Endodermal cell (in vitro differentiated cells): ENCODE results near the gene NCKAP5. TPM values are rescaled to one million over a fixed set of nuclear protein-coding genes. Genes with fewer than 3 reads are reported as not detected.

Source experiments
- DNase-seq: peaks from one replicate; pipeline ENCODE4 v3.0.0-alpha.2; 2017
- H3K27ac ChIP-seq: 2 replicates; pipeline ENCODE4 v1.5.1; 2013; ENCODE audit warnings: mild to moderate bottlenecking, low read depth, low read length, moderate library complexity
- H3K27me3 ChIP-seq: 2 replicates; pipeline ENCODE4 v1.6.1; 2013; ENCODE audit warnings: mild to moderate bottlenecking, low read length, moderate library complexity; ENCODE audit not compliant: insufficient read depth, control insufficient read depth, poor library complexity, severe bottlenecking
- H3K36me3 ChIP-seq: 2 replicates; pipeline ENCODE4 v1.7.0; 2013; ENCODE audit warnings: mild to moderate bottlenecking, low read length, moderate library complexity; ENCODE audit not compliant: control insufficient read depth, insufficient read depth
- H3K4me1 ChIP-seq: one replicate; pipeline ENCODE4 v1.7.0; 2013; ENCODE audit warnings: low read length; ENCODE audit not compliant: control insufficient read depth, insufficient read depth
- H3K4me3 ChIP-seq: 2 replicates; pipeline ENCODE4 v1.5.1; 2013; ENCODE audit warnings: mild to moderate bottlenecking, low read length, moderate library complexity
- H3K9ac ChIP-seq: 2 replicates; pipeline ENCODE4 v1.6.1; 2013; ENCODE audit warnings: mild to moderate bottlenecking, low read length, moderate library complexity; ENCODE audit not compliant: poor library complexity, severe bottlenecking; ENCODE audit errors: extremely low read depth
- H3K9me3 ChIP-seq: 2 replicates; pipeline ENCODE4 v1.6.1; 2013; ENCODE audit warnings: mild to moderate bottlenecking, low read length, moderate library complexity; ENCODE audit not compliant: control insufficient read depth
- H3K27ac Mint-ChIP-seq: 2 replicates; pipeline ENCODE4 v1.8.0; 2020; ENCODE audit warnings: mixed read lengths
- H3K27me3 Mint-ChIP-seq: 2 replicates; pipeline ENCODE4 v1.8.0; 2021; ENCODE audit warnings: mild to moderate bottlenecking, mixed read lengths; ENCODE audit not compliant: insufficient read depth
- H3K36me3 Mint-ChIP-seq: 2 replicates; pipeline ENCODE4 v1.8.0; 2020; ENCODE audit warnings: low read depth, mixed read lengths
- H3K4me1 Mint-ChIP-seq: 2 replicates; pipeline ENCODE4 v1.8.0; 2020; ENCODE audit warnings: mixed read lengths
- H3K4me3 Mint-ChIP-seq: 2 replicates; pipeline ENCODE4 v1.8.0; 2020; ENCODE audit warnings: mild to moderate bottlenecking, moderate library complexity, mixed read lengths
- H3K9me3 Mint-ChIP-seq: 2 replicates; pipeline ENCODE4 v1.8.0; 2020; ENCODE audit warnings: mild to moderate bottlenecking, mixed read lengths
- CTCF ChIP-seq: fragments of 200-600 bp; sonication (generic); conservative IDR thresholded peaks from 2 replicates; pipeline ENCODE4 v1.5.0; 2021; ENCODE audit warnings: antibody characterized with exemption, mild to moderate bottlenecking
- WGBS, 2 experiments: methylation state at CpG; one replicate each; pipeline versions ENCODE4 v1.1.5 to v1.1.7; 2013; ENCODE audit warnings: missing lambda C conversion rate in 2 of 2, mixed read lengths in 1 of 2; ENCODE audit not compliant: insufficient coverage in 1 of 2, insufficient read length in 1 of 2; 5-methylcytosine and 5-hydroxymethylcytosine counted together
- total RNA-seq, 2 donors: library from RNA; stranded (reverse); fragmentation: NEBNext Ultra II Directional in 1 of 2; extraction: Animal tissue kit (Norgen Biotek cat#: 25700) in 1 of 2; gene quantifications; 2 replicates in 1 of 2; 3 replicates in 1 of 2; pipeline ENCODE4 v1.2.1, GENCODE V29; 2021

Gene NCKAP5
- total RNA-seq, 2 donors from 2014 or later, result 0.58 to 0.92 TPM

- no peak for DNase-seq
- Mint-ChIP-seq H3K4me1 (peaks cover 4% of the 10 kb centered on the region), H3K4me3 (no peak overlapping the region), H3K36me3 (no peaks in the 10 kb centered on the region), H3K9me3 (no peaks in the 10 kb centered on the region), H3K27me3 (no peaks in the 10 kb centered on the region), H3K27ac (no peak overlapping the region)
- TF ChIP-seq CTCF, result no peak
- Histone ChIP-seq H3K4me3 (no peak overlapping the region), H3K27ac (no peak overlapping the region), H3K4me1 (no peaks in the 10 kb centered on the region), H3K9me3 (no peaks in the 10 kb centered on the region), H3K27me3 (no peaks in the 10 kb centered on the region), H3K36me3 (no peaks in the 10 kb centered on the region), H3K9ac (no peak overlapping the region)
- 95% methylated on average over 2 of the region's 2 CpGs for WGBS, 2 experiments
Measured at GRCh38 chr2:133400411-133400810, 167.9 kb downstream of the NCKAP5 start.

- no peaks in the 10 kb centered on the region for H3K27me3 ChIP-seq
- TF ChIP-seq CTCF, result no peak
- no peaks in the 10 kb centered on the region for H3K36me3 ChIP-seq
- peaks cover 9% of the 10 kb centered on the region for H3K9me3 ChIP-seq
- H3K27ac ChIP-seq, result peak overlapping the region; percentile 80
- H3K4me3 Mint-ChIP-seq, result no peak overlapping the region
- H3K36me3 Mint-ChIP-seq, result no peaks in the 10 kb centered on the region
- H3K27ac Mint-ChIP-seq, result no peak overlapping the region
- no peak overlapping the region for H3K4me3 ChIP-seq
- no peaks in the 10 kb centered on the region for H3K4me1 Mint-ChIP-seq
- H3K9me3 Mint-ChIP-seq, result peaks cover 14% of the 10 kb centered on the region
- H3K4me1 ChIP-seq, result no peaks in the 10 kb centered on the region
- H3K27me3 Mint-ChIP-seq, result no peaks in the 10 kb centered on the region
- no peak overlapping the region for H3K9ac ChIP-seq
- 100% methylated on average over 1 of the region's 1 CpG; no CpG with 5 or more reads in 1 of the 2 experiments for WGBS, 2 experiments
- DNase-seq, result no peak
Measured at GRCh38 chr2:133393895-133394294, 174.4 kb downstream of the NCKAP5 start.

GRCh38 chr2:133390156-133390555 lies 178.1 kb downstream of the NCKAP5 start:
- Mint-ChIP-seq H3K4me3 (no peak overlapping the region), H3K4me1 (no peaks in the 10 kb centered on the region), H3K27ac (no peak overlapping the region), H3K9me3 (peaks cover 44% of the 10 kb centered on the region), H3K36me3 (peaks cover 2% of the 10 kb centered on the region), H3K27me3 (peaks cover 4% of the 10 kb centered on the region)
- Histone ChIP-seq H3K9me3 (peaks cover 22% of the 10 kb centered on the region), H3K27ac (no peak overlapping the region), H3K36me3 (no peaks in the 10 kb centered on the region), H3K27me3 (no peaks in the 10 kb centered on the region), H3K4me3 (no peak overlapping the region), H3K4me1 (no peaks in the 10 kb centered on the region), H3K9ac (no peak overlapping the region)
- WGBS, 2 experiments, result 94 to 96% methylated on average over 3 to 4 of the region's 4 CpGs
- no peak for TF ChIP-seq CTCF
- DNase-seq, result no peak
